ENCODE results near the gene DHRSX.

DNA sequence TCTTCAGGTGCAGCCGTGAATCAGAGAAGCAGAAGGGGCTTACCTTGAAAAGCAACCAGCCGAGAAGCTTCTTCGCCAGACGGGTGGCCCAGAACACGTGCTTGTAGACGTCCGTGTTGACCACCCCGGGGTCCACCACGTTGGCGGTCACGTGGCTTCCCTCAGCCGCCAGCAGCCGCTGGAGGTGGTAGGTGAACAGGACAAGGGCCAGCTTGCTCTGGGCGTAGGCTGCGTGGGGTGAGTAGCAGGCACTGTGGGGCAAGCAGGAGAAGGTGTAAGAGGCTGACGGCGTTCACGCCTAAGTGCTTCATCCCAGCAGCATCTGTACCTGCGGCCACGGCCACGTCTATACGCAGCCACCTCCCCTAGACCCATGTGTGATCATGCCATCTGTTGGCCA, 257.8 kb downstream of the DHRSX start:
- TF ChIP-seq, protein P1, sequence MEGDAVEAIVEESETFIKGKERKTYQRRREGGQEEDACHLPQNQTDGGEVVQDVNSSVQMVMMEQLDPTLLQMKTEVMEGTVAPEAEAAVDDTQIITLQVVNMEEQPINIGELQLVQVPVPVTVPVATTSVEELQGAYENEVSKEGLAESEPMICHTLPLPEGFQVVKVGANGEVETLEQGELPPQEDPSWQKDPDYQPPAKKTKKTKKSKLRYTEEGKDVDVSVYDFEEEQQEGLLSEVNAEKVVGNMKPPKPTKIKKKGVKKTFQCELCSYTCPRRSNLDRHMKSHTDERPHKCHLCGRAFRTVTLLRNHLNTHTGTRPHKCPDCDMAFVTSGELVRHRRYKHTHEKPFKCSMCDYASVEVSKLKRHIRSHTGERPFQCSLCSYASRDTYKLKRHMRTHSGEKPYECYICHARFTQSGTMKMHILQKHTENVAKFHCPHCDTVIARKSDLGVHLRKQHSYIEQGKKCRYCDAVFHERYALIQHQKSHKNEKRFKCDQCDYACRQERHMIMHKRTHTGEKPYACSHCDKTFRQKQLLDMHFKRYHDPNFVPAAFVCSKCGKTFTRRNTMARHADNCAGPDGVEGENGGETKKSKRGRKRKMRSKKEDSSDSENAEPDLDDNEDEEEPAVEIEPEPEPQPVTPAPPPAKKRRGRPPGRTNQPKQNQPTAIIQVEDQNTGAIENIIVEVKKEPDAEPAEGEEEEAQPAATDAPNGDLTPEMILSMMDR (IDR thresholded peaks at IDR 0.05) = no peak
- TF ChIP-seq POLR2A (IDR thresholded peaks at IDR 0.05) = no peak

Measured in prostate gland (tissue), 2 donors.